Fibroblast of pulmonary artery (primary cell): ENCODE measurements around the gene LEPR.

Experiments used
- DNase-seq: peaks from one replicate; pipeline ENCODE4 v3.0.0-alpha.2; 2010; ENCODE audit warnings: low read depth
- H3K4me3 ChIP-seq: replicated peaks from 2 replicates; pipeline ENCODE4 v1.5.1; 2011; ENCODE audit warnings: low read depth, mild to moderate bottlenecking, control low read depth, low read length, moderate library complexity
- TF ChIP-seq, protein P1 (sequence below): IDR thresholded peaks from 2 replicates; pipeline ENCODE4 v1.5.1; 2011; ENCODE audit warnings: mild to moderate bottlenecking, control low read depth, low read length, inconsistent platforms; ENCODE audit errors: missing control alignments

LEPR gene

DNA sequence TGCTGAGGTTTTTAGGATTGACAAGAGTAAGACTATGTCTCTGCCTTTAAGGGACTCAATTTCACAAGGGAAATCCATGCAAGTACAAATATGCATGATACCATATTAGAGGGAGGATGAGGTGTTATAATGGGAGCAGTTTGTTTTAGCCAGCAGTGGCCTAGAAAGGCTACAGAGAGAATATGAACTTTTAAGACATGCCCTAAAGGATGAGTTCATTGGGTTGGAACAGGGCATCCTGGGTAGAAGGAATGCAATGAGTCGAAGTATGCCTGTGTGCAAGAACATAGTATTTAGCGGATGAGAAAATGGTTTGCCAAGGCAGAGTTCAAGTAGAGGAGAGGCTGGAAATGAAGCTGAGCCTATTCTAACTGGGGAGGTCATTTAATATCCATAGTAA is 32.6 kb upstream of the LEPR start:
- H3K4me3 ChIP-seq = no peak overlapping the region
- no peak for DNase-seq
- TF ChIP-seq, protein P1, sequence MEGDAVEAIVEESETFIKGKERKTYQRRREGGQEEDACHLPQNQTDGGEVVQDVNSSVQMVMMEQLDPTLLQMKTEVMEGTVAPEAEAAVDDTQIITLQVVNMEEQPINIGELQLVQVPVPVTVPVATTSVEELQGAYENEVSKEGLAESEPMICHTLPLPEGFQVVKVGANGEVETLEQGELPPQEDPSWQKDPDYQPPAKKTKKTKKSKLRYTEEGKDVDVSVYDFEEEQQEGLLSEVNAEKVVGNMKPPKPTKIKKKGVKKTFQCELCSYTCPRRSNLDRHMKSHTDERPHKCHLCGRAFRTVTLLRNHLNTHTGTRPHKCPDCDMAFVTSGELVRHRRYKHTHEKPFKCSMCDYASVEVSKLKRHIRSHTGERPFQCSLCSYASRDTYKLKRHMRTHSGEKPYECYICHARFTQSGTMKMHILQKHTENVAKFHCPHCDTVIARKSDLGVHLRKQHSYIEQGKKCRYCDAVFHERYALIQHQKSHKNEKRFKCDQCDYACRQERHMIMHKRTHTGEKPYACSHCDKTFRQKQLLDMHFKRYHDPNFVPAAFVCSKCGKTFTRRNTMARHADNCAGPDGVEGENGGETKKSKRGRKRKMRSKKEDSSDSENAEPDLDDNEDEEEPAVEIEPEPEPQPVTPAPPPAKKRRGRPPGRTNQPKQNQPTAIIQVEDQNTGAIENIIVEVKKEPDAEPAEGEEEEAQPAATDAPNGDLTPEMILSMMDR = no peak

DNA sequence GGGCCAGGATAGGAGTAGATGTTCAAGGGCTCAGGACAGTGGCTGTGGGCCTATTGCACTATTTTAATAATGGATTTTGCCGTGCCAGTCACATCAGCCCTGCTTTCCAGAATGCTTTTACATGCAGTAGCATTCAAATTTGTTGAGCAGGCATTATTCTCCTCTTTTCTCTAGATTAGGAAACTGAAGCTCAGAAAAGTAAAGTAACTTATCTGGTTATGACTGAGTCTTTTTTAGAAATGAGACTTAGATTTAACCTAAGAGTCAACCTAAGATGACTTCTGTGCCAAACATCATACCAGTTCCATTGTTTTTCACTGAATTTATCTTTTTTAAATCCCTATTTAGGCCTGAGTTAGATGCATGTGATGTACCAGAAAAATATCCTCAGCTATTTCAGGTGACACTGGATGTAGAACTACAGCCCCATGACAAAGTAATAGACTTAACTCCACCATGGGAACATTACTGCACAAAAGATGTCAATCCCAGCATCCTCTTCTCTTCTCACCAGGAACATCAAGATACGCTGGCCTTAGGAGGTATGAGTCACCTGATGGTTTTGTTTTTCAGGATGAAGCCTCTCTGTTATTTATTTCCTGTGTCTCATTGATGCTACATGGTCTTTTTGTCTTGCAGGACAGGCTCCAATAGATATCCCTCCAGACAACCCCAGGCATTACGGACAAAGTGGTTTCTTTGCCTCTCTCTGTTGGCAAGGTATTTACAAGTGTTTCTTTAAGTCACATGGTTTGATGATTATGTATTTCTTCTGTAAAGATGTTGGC is 31.4 kb upstream of the LEPR start:
- no peak overlapping the region for H3K4me3 ChIP-seq
- DNase-seq = peak; percentile 6
- TF ChIP-seq, protein P1 = no peak

DNA sequence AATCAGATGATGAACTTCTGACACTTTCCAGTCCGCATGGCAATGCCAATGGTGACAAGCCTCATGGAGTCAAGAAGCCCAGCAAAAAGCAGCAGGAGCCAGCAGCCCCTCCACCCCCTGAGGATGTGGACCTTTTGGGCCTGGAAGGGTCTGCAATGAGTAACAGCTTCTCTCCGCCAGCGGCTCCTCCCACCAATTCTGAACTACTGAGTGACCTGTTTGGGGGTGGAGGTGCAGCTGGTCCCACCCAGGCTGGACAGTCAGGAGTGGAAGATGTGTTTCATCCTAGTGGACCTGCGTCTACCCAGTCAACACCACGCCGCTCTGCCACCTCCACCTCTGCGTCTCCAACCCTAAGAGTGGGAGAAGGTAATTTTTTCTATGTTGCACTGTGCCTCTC is 28.0 kb upstream of the LEPR start:
- TF ChIP-seq, protein P1 = no peak
- no peak for DNase-seq
- no peak overlapping the region for H3K4me3 ChIP-seq

DNA sequence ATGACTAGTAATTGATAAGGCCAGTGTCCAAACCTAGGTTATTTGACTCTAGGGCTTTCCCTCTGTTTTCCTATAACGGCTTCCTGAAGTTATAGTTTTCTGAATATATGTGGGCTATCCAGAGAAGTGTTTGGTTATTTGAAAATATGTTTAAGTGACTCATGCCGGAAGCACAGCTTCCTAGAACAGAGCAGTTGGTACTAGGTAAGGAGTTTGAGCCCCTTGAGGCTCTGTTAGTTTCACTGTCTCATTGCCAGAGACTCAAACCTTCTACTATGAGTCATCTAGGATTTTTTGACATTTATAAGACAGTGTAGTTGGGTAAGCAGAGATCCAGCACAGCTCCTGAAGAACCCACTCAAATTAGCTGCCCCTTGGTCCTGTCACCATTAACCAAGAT is 27.1 kb upstream of the LEPR start:
- H3K4me3 ChIP-seq = no peak overlapping the region
- DNase-seq = peak; percentile 41
- TF ChIP-seq, protein P1 = no peak

DNA sequence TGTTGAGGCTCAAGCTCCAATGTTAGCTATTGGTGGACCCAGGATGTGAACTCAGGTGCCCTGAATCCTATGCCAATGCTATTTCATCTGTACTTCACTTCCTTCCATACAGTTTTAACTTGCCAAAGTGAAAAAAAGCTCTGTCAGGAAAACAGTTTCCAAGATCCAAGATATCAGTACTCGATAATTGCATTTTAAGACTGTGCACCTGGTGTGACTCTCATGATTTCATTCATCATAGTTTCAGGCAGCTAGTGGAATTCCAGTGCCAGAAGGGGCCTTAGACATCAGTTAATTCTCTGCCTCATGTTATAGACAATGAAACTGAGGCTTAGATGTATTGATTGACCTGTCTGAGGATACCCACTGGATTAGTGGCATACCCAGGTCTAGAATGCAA is 26.5 kb upstream of the LEPR start:
- DNase-seq = no peak

DNA sequence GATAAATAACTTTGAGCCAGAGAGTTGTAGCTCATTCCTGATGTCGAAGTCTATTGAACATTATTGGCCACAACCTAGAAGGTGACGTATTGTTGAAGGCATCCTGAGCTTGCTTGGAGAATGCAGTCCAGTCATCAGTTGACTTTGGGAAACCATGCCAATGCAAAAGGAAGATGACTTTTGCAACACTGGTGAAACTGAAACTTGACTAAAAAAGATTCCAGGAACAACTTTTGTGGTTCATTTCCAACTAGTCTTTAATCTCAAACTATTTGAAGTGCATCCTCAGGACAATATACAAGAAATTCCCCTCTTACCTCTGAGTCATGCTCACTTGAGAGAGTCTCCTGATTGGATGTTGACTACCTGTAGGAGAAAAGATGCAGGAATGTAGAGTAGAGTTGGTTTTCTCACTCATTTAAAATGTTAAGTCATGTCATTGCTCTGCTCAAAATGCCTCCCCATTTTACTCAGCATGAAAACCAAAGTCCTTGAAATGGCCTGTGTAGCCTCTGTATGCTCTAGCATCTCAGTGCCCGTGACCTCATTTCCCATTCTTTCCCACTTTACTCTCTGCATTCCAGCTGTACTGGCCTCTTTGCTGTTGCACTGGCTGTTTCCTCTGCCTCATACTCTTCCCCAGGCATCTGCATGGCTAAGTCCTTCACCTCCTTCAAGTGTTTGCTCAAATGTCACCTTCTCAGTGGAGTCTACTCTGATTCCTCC is 24.4 kb upstream of the LEPR start:
- TF ChIP-seq, protein P1 = no peak
- DNase-seq = peak; percentile 22
- H3K4me3 ChIP-seq = no peak overlapping the region

More for the DNA sequence above, 26.5 kb upstream of the LEPR start:
- TF ChIP-seq, protein P1 = no peak
- no peak overlapping the region for H3K4me3 ChIP-seq
